Measurements from ENCODE around the gene MLLT6.

MLLT6 gene

DNA sequence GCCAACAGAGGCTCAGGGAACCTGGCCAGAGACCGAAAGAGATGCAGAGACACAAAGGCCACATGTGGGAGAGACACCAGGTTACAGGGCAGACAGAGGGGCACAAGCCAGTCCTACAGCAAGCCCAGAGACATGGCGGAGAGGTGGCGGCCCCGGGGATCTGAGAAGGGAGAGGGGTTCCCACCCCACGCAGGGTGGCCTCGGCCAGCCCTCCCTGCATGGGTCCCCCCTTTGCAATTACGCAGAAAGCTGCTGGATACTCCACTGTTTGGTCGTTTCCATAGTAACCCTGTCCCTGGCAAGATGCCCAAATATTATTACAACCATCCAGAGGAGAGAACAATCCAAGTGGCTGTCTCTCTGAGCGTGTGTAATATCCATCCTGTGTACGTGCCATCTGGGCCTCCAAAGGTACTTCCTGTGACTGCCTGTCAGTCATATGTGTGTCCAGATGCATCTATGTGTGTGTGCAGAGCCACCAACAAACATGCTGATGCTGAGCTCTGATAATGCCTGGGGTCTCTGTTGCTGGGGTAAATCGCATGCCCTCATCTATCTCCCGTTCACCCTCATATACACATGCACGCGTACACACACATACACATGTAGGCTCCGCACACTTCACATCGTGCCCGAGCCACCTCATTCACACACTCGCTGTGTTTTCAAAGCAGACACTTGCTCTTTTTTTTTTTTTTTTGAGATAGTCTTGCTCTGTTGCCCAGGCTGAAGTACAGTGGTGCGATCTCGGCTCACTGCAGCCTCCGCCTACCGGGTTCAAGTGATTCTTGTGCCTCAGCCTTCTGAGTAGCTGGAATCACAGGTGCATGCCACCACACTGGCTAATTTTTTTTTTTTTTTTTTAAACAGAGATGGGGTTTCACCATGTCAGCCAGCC, 37.6 kb downstream of the MLLT6 start:
- H3K4me2 ChIP-seq (ENCODE audit: low read depth, low read length, poor library complexity, severe bottlenecking) = no peak overlapping the region
- H3K9me3 ChIP-seq (ENCODE audit: insufficient read depth, low read length) = no peaks in the 10 kb centered on the region
- no peak overlapping the region for H3K4me3 ChIP-seq (ENCODE audit: insufficient read depth, low read length, poor library complexity, severe bottlenecking)
- H3K36me3 ChIP-seq (ENCODE audit: low read length) = no peaks in the 10 kb centered on the region
- no peak overlapping the region for H3K9ac ChIP-seq (ENCODE audit: low read length)
- TF ChIP-seq CTCF (IDR thresholded peaks at IDR 0.05; ENCODE audit: insufficient read depth, low read length, poor library complexity, severe bottlenecking) (no peak), EZH2phosphoT487 (conservative IDR thresholded peaks at IDR 0.05; ENCODE audit: low read length) (no peak)
- no peaks in the 10 kb centered on the region for H4K20me1 ChIP-seq (ENCODE audit: low read depth, low read length)
- H3K9me2 ChIP-seq (replicated peaks; ENCODE audit: insufficient read depth, low read length) = no peaks in the 10 kb centered on the region
- no peak overlapping the region for H2AFZ ChIP-seq (ENCODE audit: low read depth, low read length, severe bottlenecking)
- H3K79me2 ChIP-seq (ENCODE audit: insufficient read depth, low read length) = no peaks in the 10 kb centered on the region
- H3K27ac ChIP-seq (ENCODE audit: low read depth, low read length) = no peak overlapping the region
- no peaks in the 10 kb centered on the region for H3K27me3 ChIP-seq (ENCODE audit: low read length)
- H3F3A ChIP-seq (ENCODE audit: insufficient read depth) = no peaks in the 10 kb centered on the region

DNA sequence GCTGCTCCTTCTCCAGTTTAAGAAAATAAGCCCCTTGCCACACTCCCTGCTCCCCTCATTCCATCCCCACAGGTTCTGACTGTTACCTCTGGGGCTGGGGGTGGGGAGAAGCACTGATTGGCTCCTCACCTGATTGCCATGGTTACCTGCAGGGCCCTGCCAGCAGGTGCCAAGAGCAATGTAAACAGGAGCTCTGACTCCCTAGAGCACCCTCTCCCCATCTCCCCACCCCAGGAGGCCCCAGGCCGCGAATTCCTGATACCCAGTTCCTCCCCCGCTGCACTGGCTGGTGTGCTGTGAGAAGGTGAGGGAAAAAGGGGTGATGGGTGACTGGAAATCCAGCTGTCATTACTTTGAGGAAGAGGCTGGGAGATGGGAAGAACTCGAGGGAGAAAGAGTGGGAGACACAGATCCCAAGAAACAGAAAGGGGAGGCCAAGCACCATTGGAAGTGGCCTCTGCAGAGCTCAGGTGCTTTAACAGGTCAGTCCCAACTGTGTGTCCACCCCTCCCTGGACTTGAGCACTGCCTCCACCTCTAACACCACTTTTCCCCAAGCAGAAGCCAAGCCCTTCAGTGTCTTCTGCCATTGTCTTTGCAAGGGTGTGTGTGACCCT, 38.6 kb downstream of the MLLT6 start:
- H3K79me2 ChIP-seq (ENCODE audit: insufficient read depth, low read length) = no peaks in the 10 kb centered on the region
- no peak overlapping the region for H3K9ac ChIP-seq (ENCODE audit: low read length)
- no peaks in the 10 kb centered on the region for H3F3A ChIP-seq (ENCODE audit: insufficient read depth)
- H2AFZ ChIP-seq (ENCODE audit: low read depth, low read length, severe bottlenecking) = no peak overlapping the region
- no peaks in the 10 kb centered on the region for H4K20me1 ChIP-seq (ENCODE audit: low read depth, low read length)
- TF ChIP-seq CTCF (IDR thresholded peaks at IDR 0.05; ENCODE audit: insufficient read depth, low read length, poor library complexity, severe bottlenecking) = no peak
- no peak for TF ChIP-seq EZH2phosphoT487 (conservative IDR thresholded peaks at IDR 0.05; ENCODE audit: low read length)
- no peak overlapping the region for H3K27ac ChIP-seq (ENCODE audit: low read depth, low read length)
- no peak overlapping the region for H3K4me2 ChIP-seq (ENCODE audit: low read depth, low read length, poor library complexity, severe bottlenecking)
- no peak overlapping the region for H3K4me3 ChIP-seq (ENCODE audit: insufficient read depth, low read length, poor library complexity, severe bottlenecking)
- no peaks in the 10 kb centered on the region for H3K9me2 ChIP-seq (replicated peaks; ENCODE audit: insufficient read depth, low read length)
- no peaks in the 10 kb centered on the region for H3K36me3 ChIP-seq (ENCODE audit: low read length)
- H3K27me3 ChIP-seq (ENCODE audit: low read length) = no peaks in the 10 kb centered on the region
- H3K9me3 ChIP-seq (ENCODE audit: insufficient read depth, low read length) = no peaks in the 10 kb centered on the region

DNA sequence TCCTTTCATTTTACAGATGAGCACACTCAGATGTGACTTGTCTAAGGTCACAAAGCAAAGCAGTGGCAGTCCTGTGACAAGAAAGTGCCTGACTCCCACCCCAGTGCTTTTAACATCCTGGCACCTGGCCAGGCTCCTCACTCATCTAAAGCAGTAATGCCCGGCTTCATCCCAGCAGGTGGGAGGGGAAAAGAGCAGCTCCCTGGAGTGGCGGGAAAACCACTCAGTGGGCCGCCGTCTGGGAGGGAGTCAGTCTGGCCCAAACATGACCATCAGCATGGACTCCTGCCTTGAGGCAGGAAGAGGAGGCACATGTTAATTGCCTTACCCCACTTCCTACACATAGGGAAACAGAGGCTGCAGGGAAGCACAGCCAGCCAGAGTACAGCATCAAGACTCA, 40.5 kb downstream of the MLLT6 start:
- Histone ChIP-seq H3K9ac (ENCODE audit: low read length) (no peak overlapping the region), H3K9me3 (ENCODE audit: insufficient read depth, low read length) (no peaks in the 10 kb centered on the region), H3K4me3 (ENCODE audit: insufficient read depth, low read length, poor library complexity, severe bottlenecking) (no peak overlapping the region), H3K36me3 (ENCODE audit: low read length) (no peaks in the 10 kb centered on the region), H3K4me2 (ENCODE audit: low read depth, low read length, poor library complexity, severe bottlenecking) (no peak overlapping the region), H3K9me2 (replicated peaks; ENCODE audit: insufficient read depth, low read length) (no peaks in the 10 kb centered on the region), H4K20me1 (ENCODE audit: low read depth, low read length) (no peaks in the 10 kb centered on the region), H3F3A (ENCODE audit: insufficient read depth) (0 out of 2 replicates have a peak, but pooled peaks cover under 1% of the 10 kb centered on the region), H3K27ac (ENCODE audit: low read depth, low read length) (no peak overlapping the region), H3K27me3 (ENCODE audit: low read length) (no peaks in the 10 kb centered on the region), H2AFZ (ENCODE audit: low read depth, low read length, severe bottlenecking) (no peak overlapping the region), H3K79me2 (ENCODE audit: insufficient read depth, low read length) (no peaks in the 10 kb centered on the region)
- no peak for TF ChIP-seq EZH2phosphoT487 (conservative IDR thresholded peaks at IDR 0.05; ENCODE audit: low read length)
- no peak for TF ChIP-seq CTCF (IDR thresholded peaks at IDR 0.05; ENCODE audit: insufficient read depth, low read length, poor library complexity, severe bottlenecking)

Data from SU-DHL-6 (cell line).